ENCODE data around the gene IFNAR2. TPM values are rescaled to one million over a fixed set of nuclear protein-coding genes. Genes with fewer than 3 reads are reported as not detected.

Gene IFNAR2
- total RNA-seq, 1 donor from 2014 or later: 23.3 TPM

DNA sequence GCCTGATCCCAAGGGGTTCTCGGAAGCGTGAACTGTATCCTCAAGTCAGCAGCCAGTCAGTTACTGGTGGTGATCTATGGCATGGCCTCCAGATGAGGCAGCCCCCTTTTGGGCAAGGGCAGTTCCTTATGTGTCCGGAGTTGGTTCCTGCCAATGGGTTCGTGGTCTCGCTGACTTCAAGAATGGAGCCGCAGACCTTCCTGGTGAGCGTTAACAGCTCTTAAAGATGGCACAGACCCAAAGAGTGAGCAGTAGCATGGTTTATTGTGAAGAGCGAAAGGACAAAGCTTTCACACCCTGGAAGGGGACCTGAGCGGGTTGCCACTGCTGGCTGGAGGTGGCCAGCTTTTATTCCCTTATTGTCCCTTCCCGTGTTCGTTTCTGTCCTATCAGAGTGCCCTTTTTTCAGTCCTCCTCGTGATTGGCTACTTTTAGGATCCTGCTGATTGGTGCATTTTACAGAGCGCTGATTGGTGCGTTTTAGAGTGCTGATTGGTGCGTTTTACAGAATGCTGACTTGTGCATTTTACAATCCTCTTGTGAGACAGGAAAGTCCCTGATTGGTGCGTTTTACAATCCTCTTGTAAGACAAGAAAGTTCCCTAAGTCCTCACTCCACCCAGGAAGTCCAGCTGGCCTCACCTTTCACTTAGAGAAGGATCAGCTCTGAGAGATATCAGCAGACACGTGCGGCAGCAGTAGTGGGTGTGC, 27.5 kb downstream of the IFNAR2 start:
- Mint-ChIP-seq H3K36me3 (ENCODE audit: low read depth, unreplicated experiment) (peaks cover 46% of the 10 kb centered on the region), H3K27me3 (ENCODE audit: low read depth, unreplicated experiment) (no peaks in the 10 kb centered on the region), H3K27ac (ENCODE audit: unreplicated experiment) (no peak overlapping the region), H3K4me3 (ENCODE audit: unreplicated experiment) (no peak overlapping the region), H3K9me3 (ENCODE audit: unreplicated experiment) (peaks cover 3% of the 10 kb centered on the region), H3K4me1 (ENCODE audit: low read depth, unreplicated experiment) (peaks cover 2% of the 10 kb centered on the region)
- FAIRE-seq: no peak
- H3K9me3 ChIP-seq (ENCODE audit: insufficient read depth, low read depth, low read length): no peaks in the 10 kb centered on the region
- H3K4me3 ChIP-seq (ENCODE audit: insufficient read depth, low read depth, low read length): no peak overlapping the region
- TF ChIP-seq, protein P1, sequence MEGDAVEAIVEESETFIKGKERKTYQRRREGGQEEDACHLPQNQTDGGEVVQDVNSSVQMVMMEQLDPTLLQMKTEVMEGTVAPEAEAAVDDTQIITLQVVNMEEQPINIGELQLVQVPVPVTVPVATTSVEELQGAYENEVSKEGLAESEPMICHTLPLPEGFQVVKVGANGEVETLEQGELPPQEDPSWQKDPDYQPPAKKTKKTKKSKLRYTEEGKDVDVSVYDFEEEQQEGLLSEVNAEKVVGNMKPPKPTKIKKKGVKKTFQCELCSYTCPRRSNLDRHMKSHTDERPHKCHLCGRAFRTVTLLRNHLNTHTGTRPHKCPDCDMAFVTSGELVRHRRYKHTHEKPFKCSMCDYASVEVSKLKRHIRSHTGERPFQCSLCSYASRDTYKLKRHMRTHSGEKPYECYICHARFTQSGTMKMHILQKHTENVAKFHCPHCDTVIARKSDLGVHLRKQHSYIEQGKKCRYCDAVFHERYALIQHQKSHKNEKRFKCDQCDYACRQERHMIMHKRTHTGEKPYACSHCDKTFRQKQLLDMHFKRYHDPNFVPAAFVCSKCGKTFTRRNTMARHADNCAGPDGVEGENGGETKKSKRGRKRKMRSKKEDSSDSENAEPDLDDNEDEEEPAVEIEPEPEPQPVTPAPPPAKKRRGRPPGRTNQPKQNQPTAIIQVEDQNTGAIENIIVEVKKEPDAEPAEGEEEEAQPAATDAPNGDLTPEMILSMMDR (IDR thresholded peaks at IDR 0.05; ENCODE audit: insufficient read depth, low read depth, low read length): no peak
- TF ChIP-seq EZH2 (IDR thresholded peaks at IDR 0.05; ENCODE audit: insufficient read depth, low read length): no peak
- no peak overlapping the region for H3K27ac ChIP-seq (ENCODE audit: low read depth, low read length)
- no peaks in the 10 kb centered on the region for H3K4me1 ChIP-seq (ENCODE audit: insufficient read depth, low read length)
- no peak overlapping the region for H3K4me2 ChIP-seq (ENCODE audit: low read length)
- H3K79me2 ChIP-seq (ENCODE audit: insufficient read depth, low read length): no peaks in the 10 kb centered on the region
- H3K9ac ChIP-seq (ENCODE audit: low read length): no peak overlapping the region
- no peaks in the 10 kb centered on the region for H4K20me1 ChIP-seq (ENCODE audit: insufficient read depth, low read length)
- no peaks in the 10 kb centered on the region for H3K27me3 ChIP-seq (ENCODE audit: insufficient read depth, low read length)
- peaks cover 3% of the 10 kb centered on the region for H3K36me3 ChIP-seq (ENCODE audit: insufficient read depth, low read length)
- H2AFZ ChIP-seq (ENCODE audit: low read depth, low read length): no peak overlapping the region
- no peak for DNase-seq (ENCODE audit: low read depth)

- Histone ChIP-seq H3K4me3 (ENCODE audit: insufficient read depth, low read depth, low read length) (no peak overlapping the region), H3K9me3 (ENCODE audit: insufficient read depth, low read depth, low read length) (no peaks in the 10 kb centered on the region), H3K27me3 (ENCODE audit: insufficient read depth, low read length) (no peaks in the 10 kb centered on the region), H3K9ac (ENCODE audit: low read length) (no peak overlapping the region), H3K79me2 (ENCODE audit: insufficient read depth, low read length) (no peaks in the 10 kb centered on the region), H3K4me2 (ENCODE audit: low read length) (no peak overlapping the region), H2AFZ (ENCODE audit: low read depth, low read length) (no peak overlapping the region), H3K4me1 (ENCODE audit: insufficient read depth, low read length) (no peaks in the 10 kb centered on the region), H4K20me1 (ENCODE audit: insufficient read depth, low read length) (peaks cover 6% of the 10 kb centered on the region), H3K36me3 (ENCODE audit: insufficient read depth, low read length) (peaks cover 4% of the 10 kb centered on the region), H3K27ac (ENCODE audit: low read depth, low read length) (no peak overlapping the region)
- Mint-ChIP-seq H3K4me3 (ENCODE audit: unreplicated experiment) (no peak overlapping the region), H3K27me3 (ENCODE audit: low read depth, unreplicated experiment) (no peaks in the 10 kb centered on the region), H3K4me1 (ENCODE audit: low read depth, unreplicated experiment) (peaks cover 2% of the 10 kb centered on the region), H3K9me3 (ENCODE audit: unreplicated experiment) (peaks cover 3% of the 10 kb centered on the region), H3K36me3 (ENCODE audit: low read depth, unreplicated experiment) (peaks cover 36% of the 10 kb centered on the region), H3K27ac (ENCODE audit: unreplicated experiment) (no peak overlapping the region)
- no peak for TF ChIP-seq EZH2 (IDR thresholded peaks at IDR 0.05; ENCODE audit: insufficient read depth, low read length)
- TF ChIP-seq, protein P1 (IDR thresholded peaks at IDR 0.05; ENCODE audit: insufficient read depth, low read depth, low read length): no peak
- FAIRE-seq: no peak
- DNase-seq (ENCODE audit: low read depth): no peak
These were observed 28.7 kb downstream of the IFNAR2 start for GRCh38 chr21:33258475-33258874.

DNA sequence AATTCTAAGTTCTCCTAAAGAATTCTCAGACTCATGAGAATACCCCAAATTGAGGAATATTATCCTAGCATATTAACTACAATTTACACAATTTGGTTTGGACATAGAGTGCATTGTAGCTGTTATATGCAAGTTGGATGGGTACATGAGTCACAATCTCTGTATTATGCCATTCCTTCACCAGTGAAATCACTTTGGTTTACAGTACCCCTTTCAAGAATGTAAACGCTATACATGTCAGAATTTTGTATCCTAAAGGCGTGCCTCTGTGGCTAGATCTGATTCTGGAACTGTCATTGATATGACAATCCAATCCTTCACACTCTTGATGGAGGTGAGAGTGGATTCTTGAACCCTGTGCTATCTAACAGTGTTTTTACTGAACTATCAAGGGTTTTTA, 29.7 kb downstream of the IFNAR2 start:
- Histone ChIP-seq H3K27me3 (ENCODE audit: insufficient read depth, low read length) (no peaks in the 10 kb centered on the region), H3K4me2 (ENCODE audit: low read length) (no peak overlapping the region), H2AFZ (ENCODE audit: low read depth, low read length) (no peak overlapping the region), H3K79me2 (ENCODE audit: insufficient read depth, low read length) (no peaks in the 10 kb centered on the region), H4K20me1 (ENCODE audit: insufficient read depth, low read length) (peaks cover 6% of the 10 kb centered on the region), H3K36me3 (ENCODE audit: insufficient read depth, low read length) (peaks cover 6% of the 10 kb centered on the region), H3K4me3 (ENCODE audit: insufficient read depth, low read depth, low read length) (no peak overlapping the region), H3K4me1 (ENCODE audit: insufficient read depth, low read length) (no peaks in the 10 kb centered on the region), H3K9me3 (ENCODE audit: insufficient read depth, low read depth, low read length) (no peaks in the 10 kb centered on the region), H3K9ac (ENCODE audit: low read length) (no peak overlapping the region), H3K27ac (ENCODE audit: low read depth, low read length) (no peak overlapping the region)
- Mint-ChIP-seq H3K4me3 (ENCODE audit: unreplicated experiment) (no peak overlapping the region), H3K36me3 (ENCODE audit: low read depth, unreplicated experiment) (peaks cover 36% of the 10 kb centered on the region), H3K4me1 (ENCODE audit: low read depth, unreplicated experiment) (peaks cover 7% of the 10 kb centered on the region), H3K9me3 (ENCODE audit: unreplicated experiment) (peaks cover 3% of the 10 kb centered on the region), H3K27ac (ENCODE audit: unreplicated experiment) (no peak overlapping the region), H3K27me3 (ENCODE audit: low read depth, unreplicated experiment) (no peaks in the 10 kb centered on the region)
- no peak for TF ChIP-seq EZH2 (IDR thresholded peaks at IDR 0.05; ENCODE audit: insufficient read depth, low read length)
- TF ChIP-seq, protein P1 (IDR thresholded peaks at IDR 0.05; ENCODE audit: insufficient read depth, low read depth, low read length): no peak
- no peak for FAIRE-seq
- no peak for DNase-seq (ENCODE audit: low read depth)
